Measurements from ENCODE around the gene EFNA1. TPM values are rescaled to one million over a fixed set of nuclear protein-coding genes. Genes with fewer than 3 reads are reported as not detected.

EFNA1 gene
- total RNA-seq, 5 donors from 2014 or later (not counting 1 experiment from before 2014, with no cell fraction given) = 1.6 to 8.4 (median 5.1) TPM

DNA sequence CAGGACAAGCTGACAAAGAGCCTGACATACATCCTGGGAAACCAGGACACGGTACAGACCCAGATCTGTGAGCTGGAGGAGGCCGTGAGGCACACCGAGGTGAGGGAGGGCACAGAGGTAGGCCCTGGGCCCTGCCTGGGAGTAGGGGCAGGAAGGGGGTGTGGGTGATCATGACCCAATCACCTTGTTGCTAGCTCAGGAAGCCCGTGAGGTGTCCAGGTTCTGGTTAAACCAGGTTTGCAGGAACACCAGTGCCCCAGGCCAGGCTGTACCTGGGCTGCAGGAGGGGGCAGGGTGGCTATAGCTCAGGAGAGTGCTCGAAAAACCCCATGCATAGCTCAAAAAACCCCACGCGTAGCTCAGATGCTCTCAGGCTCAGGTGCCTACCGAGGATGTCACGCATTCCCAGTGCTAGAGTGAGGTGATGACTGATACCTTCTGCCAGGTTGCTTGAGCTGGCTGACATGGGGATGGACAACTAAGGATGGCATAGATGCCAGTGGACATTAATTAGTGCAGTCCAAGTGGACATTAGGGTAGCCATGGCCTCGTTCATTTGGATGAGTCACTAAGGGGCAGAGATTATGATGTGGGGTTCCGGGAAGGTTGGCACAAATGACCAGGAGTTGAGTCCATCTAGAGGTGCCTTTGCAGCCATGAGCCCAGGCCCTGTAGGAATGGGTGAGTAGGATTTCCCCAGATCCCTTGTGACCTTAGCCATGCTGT is 49.7 kb downstream of the EFNA1 start:
- Histone ChIP-seq H3K4me3 (ENCODE audit: control insufficient read depth in 1 of 2, extremely low read depth in 1 of 2, low read length in 1 of 2) (no peak overlapping the region), H3K9me3 (no peaks in the 10 kb centered on the region), H3K27ac (ENCODE audit: low read length) (no peak overlapping the region), H3K27me3 (replicated peaks in 1 of 2; ENCODE audit: control insufficient read depth in 2 of 2, extremely low read depth in 1 of 2, insufficient read depth in 2 of 2, low read length in 1 of 2) (no peaks in the 10 kb centered on the region), H3K36me3 (ENCODE audit: control insufficient read depth in 2 of 2, extremely low read depth in 1 of 2, insufficient read depth in 1 of 2, low read length in 1 of 2) (peaks cover 13 to 27% of the 10 kb centered on the region in 2 donors), H3K4me1 (ENCODE audit: control insufficient read depth in 1 of 2, extremely low read depth in 1 of 2, insufficient read depth in 2 of 2, low read length in 2 of 2) (peaks cover 12 to 43% of the 10 kb centered on the region in 2 experiments)
- ChIA-PET POLR2A (interaction anchor here in 1 of 2 donors (0.5 kb wide), 1 partner anchor 126 kb away, joined by 5 read pairs; the partner anchor contains the start of gene ADAM15), CTCF (interaction anchor here (0.6 to 1.4 kb wide), 6 partner anchors 16 to 639 kb away, joined by 3 to 5 read pairs (median 4); no protein-coding TSS in a partner anchor)
- WGBS (ENCODE audit: insufficient coverage) = 77% methylated on average over 10 of the region's 11 CpGs
- Mint-ChIP-seq H3K36me3 (peaks cover 11% of the 10 kb centered on the region), H3K4me1 (peaks cover 29 to 39% (median 35%) of the 10 kb centered on the region in 3 donors), H3K27me3 (no peaks in the 10 kb centered on the region), H3K9me3 (no peaks in the 10 kb centered on the region), H3K4me3 (no peak overlapping the region), H3K27ac (no peak overlapping the region)
- DNase-seq = peak in 1 of 35 experiments; percentile 2
- no peak for ATAC-seq (replicated peaks in 1 of 4)

DNA sequence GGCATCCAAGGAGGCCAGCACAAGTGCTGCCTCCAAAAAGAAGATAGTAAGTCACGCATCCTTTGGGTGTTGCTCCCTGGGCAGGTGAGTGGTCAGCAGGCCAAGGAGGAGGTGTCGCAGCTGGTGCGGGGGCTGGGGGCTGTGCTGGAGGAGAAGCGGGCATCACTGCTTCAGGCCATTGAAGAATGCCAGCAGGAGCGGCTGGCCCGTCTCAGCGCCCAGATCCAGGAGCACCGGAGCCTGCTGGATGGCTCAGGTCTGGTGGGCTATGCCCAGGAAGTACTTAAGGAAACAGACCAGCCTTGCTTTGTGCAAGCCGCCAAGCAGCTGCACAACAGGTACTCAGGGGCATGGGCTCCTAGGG is 50.2 kb downstream of the EFNA1 start:
- Histone ChIP-seq H3K4me3 (ENCODE audit: control insufficient read depth in 1 of 2, extremely low read depth in 1 of 2, low read length in 1 of 2) (no peak overlapping the region), H3K9me3 (no peaks in the 10 kb centered on the region), H3K36me3 (ENCODE audit: control insufficient read depth in 2 of 2, extremely low read depth in 1 of 2, insufficient read depth in 1 of 2, low read length in 1 of 2) (peaks cover 13 to 27% of the 10 kb centered on the region in 2 donors), H3K4me1 (ENCODE audit: control insufficient read depth in 1 of 2, extremely low read depth in 1 of 2, insufficient read depth in 2 of 2, low read length in 2 of 2) (peaks cover 10 to 39% of the 10 kb centered on the region in 2 experiments), H3K27me3 (replicated peaks in 1 of 2; ENCODE audit: control insufficient read depth in 2 of 2, extremely low read depth in 1 of 2, insufficient read depth in 2 of 2, low read length in 1 of 2) (no peaks in the 10 kb centered on the region), H3K27ac (ENCODE audit: low read length) (no peak overlapping the region)
- no peak overlapping the region for H3K27ac Mint-ChIP-seq
- H3K27me3 Mint-ChIP-seq = no peaks in the 10 kb centered on the region
- CTCF ChIA-PET = interaction anchor here (0.6 to 1.4 kb wide), 2 partner anchors 49 to 639 kb away, joined by 3 to 4 read pairs; no protein-coding TSS in a partner anchor
- H3K9me3 Mint-ChIP-seq = no peaks in the 10 kb centered on the region
- ATAC-seq (replicated peaks in 1 of 4) (no peak), DNase-seq (peak in 1 of 35 experiments; percentile 1)
- H3K4me1 Mint-ChIP-seq = peaks cover 26 to 33% (median 32%) of the 10 kb centered on the region in 3 donors
- 97% methylated on average over 9 of the region's 9 CpGs for WGBS (ENCODE audit: insufficient coverage)
- H3K4me3 Mint-ChIP-seq = no peak overlapping the region
- peaks cover 12% of the 10 kb centered on the region for H3K36me3 Mint-ChIP-seq
- POLR2A ChIA-PET = interaction anchor here in 1 of 2 donors (0.5 kb wide), 1 partner anchor 127 kb away, joined by 5 read pairs; the partner anchor contains the start of gene ADAM15

DNA sequence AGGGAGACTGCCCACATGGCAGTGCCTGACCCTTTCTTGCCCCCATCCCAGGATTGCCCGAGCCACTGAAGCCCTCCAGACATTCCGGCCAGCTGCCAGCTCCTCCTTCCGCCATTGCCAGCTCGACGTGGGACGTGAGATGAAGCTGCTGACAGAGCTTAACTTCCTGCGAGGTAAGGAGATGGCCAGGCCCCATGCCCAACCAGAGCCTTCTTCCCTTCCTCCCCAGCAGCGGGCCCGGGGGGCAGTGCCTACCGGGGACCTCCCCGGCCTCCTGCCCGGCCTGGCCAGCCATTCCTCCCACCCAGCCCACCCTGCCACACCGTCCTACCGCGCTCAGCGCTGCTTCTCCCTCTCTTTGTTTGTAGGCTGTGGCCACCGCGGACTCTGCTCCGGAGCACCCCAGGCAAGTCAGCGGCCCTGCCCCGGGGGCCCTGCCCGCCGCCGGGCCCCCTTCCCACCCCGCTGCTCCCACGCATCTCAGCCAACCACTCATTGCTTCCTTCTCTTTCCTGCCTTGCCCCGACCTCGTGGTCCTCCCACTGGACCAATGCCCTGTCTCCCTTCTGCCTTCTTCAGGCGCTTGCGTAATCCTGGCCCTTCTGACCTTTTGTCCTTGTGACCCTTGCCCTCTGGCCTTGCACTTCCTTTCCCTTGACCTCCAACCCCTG is 50.9 kb downstream of the EFNA1 start:
- Histone ChIP-seq H3K4me1 (ENCODE audit: control insufficient read depth in 1 of 2, extremely low read depth in 1 of 2, insufficient read depth in 2 of 2, low read length in 2 of 2) (peaks cover 8 to 35% of the 10 kb centered on the region in 2 experiments), H3K4me3 (ENCODE audit: control insufficient read depth in 1 of 2, extremely low read depth in 1 of 2, low read length in 1 of 2) (no peak overlapping the region), H3K27me3 (replicated peaks in 1 of 2; ENCODE audit: control insufficient read depth in 2 of 2, extremely low read depth in 1 of 2, insufficient read depth in 2 of 2, low read length in 1 of 2) (no peaks in the 10 kb centered on the region), H3K36me3 (ENCODE audit: control insufficient read depth in 2 of 2, extremely low read depth in 1 of 2, insufficient read depth in 1 of 2, low read length in 1 of 2) (peaks cover 13 to 27% of the 10 kb centered on the region in 2 donors), H3K27ac (ENCODE audit: low read length) (no peak overlapping the region), H3K9me3 (no peaks in the 10 kb centered on the region)
- CTCF ChIA-PET = no interaction called here
- Mint-ChIP-seq H3K9me3 (no peaks in the 10 kb centered on the region), H3K27me3 (no peaks in the 10 kb centered on the region), H3K36me3 (peaks cover 17% of the 10 kb centered on the region), H3K27ac (no peak overlapping the region), H3K4me1 (peaks cover 20 to 26% (median 26%) of the 10 kb centered on the region in 3 donors), H3K4me3 (no peak overlapping the region)
- DNase-seq (no peak), ATAC-seq (replicated peaks in 1 of 4) (no peak)
- WGBS (ENCODE audit: insufficient coverage) = 91% methylated on average over 25 of the region's 30 CpGs
- POLR2A ChIA-PET = no interaction called here

- POLR2A ChIA-PET = no interaction called here
- Mint-ChIP-seq H3K9me3 (no peaks in the 10 kb centered on the region), H3K4me1 (peaks cover 16 to 21% (median 19%) of the 10 kb centered on the region in 3 donors), H3K36me3 (peaks cover 19% of the 10 kb centered on the region), H3K27ac (no peak overlapping the region), H3K27me3 (no peaks in the 10 kb centered on the region), H3K4me3 (no peak overlapping the region)
- no peaks in the 10 kb centered on the region for H3K27me3 ChIP-seq (replicated peaks in 1 of 2; ENCODE audit: control insufficient read depth in 2 of 2, extremely low read depth in 1 of 2, insufficient read depth in 2 of 2, low read length in 1 of 2)
- ATAC-seq (replicated peaks in 1 of 4) (no peak), DNase-seq (no peak)
- H3K9me3 ChIP-seq = no peaks in the 10 kb centered on the region
- H3K27ac ChIP-seq (ENCODE audit: low read length) = no peak overlapping the region
- CTCF ChIA-PET = interaction anchor here in 1 of 2 donors (0.7 kb wide), 1 partner anchor 8 kb away, joined by 3 read pairs; no protein-coding TSS in a partner anchor
- WGBS (ENCODE audit: insufficient coverage) = 95% methylated on average over 26 of the region's 31 CpGs
- no peak overlapping the region for H3K4me3 ChIP-seq (ENCODE audit: control insufficient read depth in 1 of 2, extremely low read depth in 1 of 2, low read length in 1 of 2)
- H3K4me1 ChIP-seq (ENCODE audit: control insufficient read depth in 1 of 2, extremely low read depth in 1 of 2, insufficient read depth in 2 of 2, low read length in 2 of 2) = peaks cover 5 to 27% of the 10 kb centered on the region in 2 experiments
- peaks cover 13 to 27% of the 10 kb centered on the region in 2 donors for H3K36me3 ChIP-seq (ENCODE audit: control insufficient read depth in 2 of 2, extremely low read depth in 1 of 2, insufficient read depth in 1 of 2, low read length in 1 of 2)
Observed at GRCh38 chr1:155179112-155180031, 51.7 kb downstream of the EFNA1 start.

DNA sequence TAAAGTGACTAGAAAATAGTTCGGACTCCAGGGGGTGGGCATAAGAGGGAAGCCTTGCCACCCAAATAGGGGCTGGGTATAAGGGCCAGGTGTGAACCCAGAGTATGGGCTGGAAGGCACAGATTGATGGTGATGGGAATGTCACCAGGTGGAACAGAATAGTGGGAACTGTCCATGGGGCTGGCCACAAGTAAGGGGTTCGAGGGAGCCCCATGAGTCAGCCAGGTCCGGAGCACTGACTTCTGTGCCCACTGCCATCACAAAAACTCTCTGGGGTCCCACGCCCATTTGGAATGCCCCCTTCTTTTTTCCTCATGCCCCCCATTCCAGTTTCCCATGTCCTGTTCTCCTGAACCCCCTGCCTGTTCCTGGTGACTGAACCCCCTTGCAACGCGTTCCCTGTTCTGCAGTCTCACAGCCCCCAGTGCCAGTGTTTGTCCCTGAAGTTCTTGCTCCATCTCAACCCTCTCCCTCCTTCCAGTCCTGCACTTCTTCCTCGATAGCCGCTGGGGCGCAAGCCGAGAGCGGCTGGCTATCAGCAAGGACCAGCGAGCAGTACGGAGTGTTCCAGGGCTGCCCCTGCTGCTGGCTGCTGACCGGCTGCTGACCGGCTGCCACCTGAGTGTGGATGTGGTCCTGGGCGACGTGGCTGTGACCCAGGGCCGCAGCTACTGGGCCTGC is 53.8 kb downstream of the EFNA1 start:
- Mint-ChIP-seq H3K4me1 (peaks cover 5 to 7% (median 6%) of the 10 kb centered on the region in 3 donors), H3K9me3 (no peaks in the 10 kb centered on the region), H3K36me3 (peaks cover 19% of the 10 kb centered on the region), H3K27ac (no peak overlapping the region), H3K27me3 (no peaks in the 10 kb centered on the region), H3K4me3 (no peak overlapping the region)
- POLR2A ChIA-PET = no interaction called here
- no peak for ATAC-seq (replicated peaks in 1 of 4)
- Histone ChIP-seq H3K9me3 (no peaks in the 10 kb centered on the region), H3K4me3 (ENCODE audit: control insufficient read depth in 1 of 2, extremely low read depth in 1 of 2, low read length in 1 of 2) (no peak overlapping the region), H3K27me3 (replicated peaks in 1 of 2; ENCODE audit: control insufficient read depth in 2 of 2, extremely low read depth in 1 of 2, insufficient read depth in 2 of 2, low read length in 1 of 2) (no peaks in the 10 kb centered on the region), H3K36me3 (ENCODE audit: control insufficient read depth in 2 of 2, extremely low read depth in 1 of 2, insufficient read depth in 1 of 2, low read length in 1 of 2) (peaks cover 11 to 27% of the 10 kb centered on the region in 2 donors), H3K4me1 (ENCODE audit: control insufficient read depth in 1 of 2, extremely low read depth in 1 of 2, insufficient read depth in 2 of 2, low read length in 2 of 2) (peaks cover 3 to 9% of the 10 kb centered on the region in 2 experiments), H3K27ac (ENCODE audit: low read length) (no peak overlapping the region)
- no peak for DNase-seq
- WGBS (ENCODE audit: insufficient coverage) = 90% methylated on average over 17 of the region's 18 CpGs
- CTCF ChIA-PET = no interaction called here

All from T-cell (primary cell).